ENCODE measurements around the gene SWT1.
"Not testable (repeated sequence)": the region's sequence is repeated elsewhere in the genome, so short reads cannot be mapped to it uniquely, and the experiment has no call there.

The SWT1 gene

DNA sequence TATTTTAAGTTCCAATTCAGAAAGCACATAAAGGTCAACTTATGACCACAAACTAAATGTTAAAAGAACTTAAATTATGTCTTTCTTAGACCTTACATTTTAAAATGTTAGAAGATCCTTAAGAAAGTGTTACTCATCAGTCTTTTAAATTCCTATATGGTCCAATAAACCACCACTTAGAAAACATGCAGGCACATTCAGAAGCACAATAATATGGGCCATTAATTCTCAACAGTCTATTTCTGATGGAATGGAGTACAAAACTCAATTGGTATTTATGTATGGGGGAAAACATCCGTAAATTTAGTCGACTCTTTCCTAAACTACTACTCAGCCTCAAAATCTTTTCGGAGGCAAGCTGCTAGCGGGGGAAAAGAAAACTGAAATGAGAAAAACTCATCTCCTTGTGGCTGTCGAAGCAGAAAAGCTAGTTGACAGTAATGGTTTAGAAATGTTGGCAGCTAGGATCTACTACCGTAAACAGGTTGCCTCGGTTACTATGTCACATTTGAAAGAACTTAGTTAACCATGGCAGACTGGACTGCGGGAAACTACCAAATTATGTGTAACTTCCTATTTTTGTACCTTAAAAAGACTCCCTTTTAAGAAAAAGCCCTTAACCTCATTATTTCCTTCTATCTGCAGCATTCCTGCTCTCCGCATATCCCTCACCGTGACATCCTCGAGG, 1.2 kb upstream of the SWT1 start:
- no peaks in the 10 kb centered on the region for H3K9me3 Mint-ChIP-seq (ENCODE audit: low read depth)
- H3K27me3 Mint-ChIP-seq, result no peaks in the 10 kb centered on the region
- peak overlapping the region; percentile 98 for H3K4me3 Mint-ChIP-seq
- H3K36me3 Mint-ChIP-seq, result peaks cover 3% of the 10 kb centered on the region
- peak overlapping the region; percentile 94 for H3K27ac Mint-ChIP-seq
- H3K4me1 Mint-ChIP-seq (ENCODE audit: low read depth), result peaks cover 58% of the 10 kb centered on the region

DNA sequence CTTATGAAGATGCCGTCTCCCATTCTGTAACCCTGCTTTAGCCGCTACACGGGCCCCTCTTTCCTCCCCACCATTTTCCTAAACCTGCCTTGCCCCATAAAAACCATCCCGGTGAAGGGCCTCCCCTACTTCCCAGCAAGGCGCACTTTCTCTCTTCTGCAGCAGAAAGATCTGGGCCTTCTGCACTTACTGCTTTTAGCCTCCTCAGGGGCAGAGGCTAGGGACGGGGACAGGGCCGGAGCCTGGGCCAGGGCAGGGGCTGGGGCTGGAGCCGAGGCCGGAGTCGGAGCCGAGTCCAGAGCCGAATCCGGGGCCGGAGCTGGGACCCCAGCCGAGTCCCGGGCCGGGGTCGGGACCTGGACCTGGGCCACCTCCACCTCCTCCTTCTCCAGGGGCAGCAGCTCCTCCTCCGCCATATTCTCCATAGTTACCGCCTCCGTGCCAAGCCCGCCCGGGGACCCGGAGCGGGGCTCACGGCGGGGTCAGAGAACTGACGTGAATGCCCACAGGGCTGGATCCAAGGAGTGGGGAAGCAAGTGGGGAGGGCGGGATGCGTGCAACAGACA, 596 bp upstream of the SWT1 start:
- H3K9me3 Mint-ChIP-seq (ENCODE audit: low read depth), result no peaks in the 10 kb centered on the region
- H3K4me1 Mint-ChIP-seq (ENCODE audit: low read depth), result peaks cover 55% of the 10 kb centered on the region
- H3K27me3 Mint-ChIP-seq, result no peaks in the 10 kb centered on the region
- peak overlapping the region; percentile 98 for H3K4me3 Mint-ChIP-seq
- peak overlapping the region; percentile 94 for H3K27ac Mint-ChIP-seq
- H3K36me3 Mint-ChIP-seq, result peaks cover under 1% of the 10 kb centered on the region

DNA sequence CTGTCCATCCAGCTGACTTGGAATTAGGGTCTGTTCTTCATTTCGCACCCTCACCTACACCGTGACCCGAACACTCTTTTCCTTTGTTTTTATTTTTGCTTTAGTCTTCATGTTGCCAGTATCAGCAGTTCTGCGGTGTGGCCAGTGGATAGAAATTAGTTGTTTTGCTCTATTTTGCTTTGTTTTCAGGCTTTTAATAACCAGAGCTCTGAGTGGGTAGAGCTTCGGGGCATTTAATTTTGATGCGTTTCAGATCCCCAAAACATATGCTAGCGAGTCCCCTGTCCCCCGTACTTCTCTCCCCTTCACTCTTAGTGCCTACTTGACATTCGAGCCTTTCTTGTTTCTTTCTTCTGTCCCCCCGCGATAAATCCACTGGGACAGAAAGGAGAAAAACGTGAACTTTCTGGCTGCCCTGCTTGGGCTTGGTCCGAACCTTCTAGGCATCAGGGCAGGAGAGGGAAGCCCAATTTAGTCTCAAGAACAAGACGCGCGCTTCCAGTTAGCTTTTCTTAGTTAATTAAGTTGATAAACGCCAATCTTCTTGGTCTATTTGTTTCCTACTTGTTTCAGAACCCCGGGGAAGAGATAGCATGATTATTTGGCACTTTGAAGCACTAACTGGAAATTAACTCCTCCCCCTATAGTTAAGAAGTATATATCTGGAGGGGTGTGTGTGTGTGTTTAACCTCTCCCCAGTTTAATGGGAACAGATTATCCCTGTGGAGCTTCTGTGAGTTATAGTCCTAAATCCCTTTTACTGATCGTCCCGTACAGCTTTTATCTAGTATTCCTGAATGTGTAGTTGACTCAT, 839 bp downstream of the SWT1 start:
- no peaks in the 10 kb centered on the region for H3K9me3 Mint-ChIP-seq (ENCODE audit: low read depth)
- H3K4me3 Mint-ChIP-seq, result peak overlapping the region; percentile 98
- H3K27me3 Mint-ChIP-seq, result no peaks in the 10 kb centered on the region
- peaks cover 48% of the 10 kb centered on the region for H3K4me1 Mint-ChIP-seq (ENCODE audit: low read depth)
- peak overlapping the region; percentile 86 for H3K27ac Mint-ChIP-seq
- no peaks in the 10 kb centered on the region for H3K36me3 Mint-ChIP-seq

DNA sequence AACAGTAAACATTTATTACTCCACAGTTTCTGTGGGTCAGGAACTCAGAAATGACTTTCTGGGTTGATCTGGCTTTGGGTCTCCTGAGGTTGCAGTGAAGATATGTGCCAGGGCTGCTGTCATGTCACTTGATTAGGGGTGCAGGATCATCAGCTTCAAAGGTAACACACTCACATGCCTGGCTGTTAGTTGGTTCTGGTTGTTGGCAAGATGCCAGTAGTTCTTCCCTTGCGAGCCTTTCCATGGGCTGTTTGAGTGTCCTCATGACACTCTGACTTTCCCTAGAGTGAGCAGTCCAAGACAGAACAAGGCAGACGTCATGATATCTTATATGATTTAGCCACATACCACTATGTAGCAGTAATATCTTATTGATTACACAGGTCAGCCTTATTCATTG, 1.8 kb downstream of the SWT1 start:
- H3K9me3 Mint-ChIP-seq (ENCODE audit: low read depth), result no peaks in the 10 kb centered on the region
- peaks cover 42% of the 10 kb centered on the region for H3K4me1 Mint-ChIP-seq (ENCODE audit: low read depth)
- H3K4me3 Mint-ChIP-seq, result peak overlapping the region; percentile 98
- H3K27me3 Mint-ChIP-seq, result no peaks in the 10 kb centered on the region
- H3K27ac Mint-ChIP-seq, result no peak overlapping the region
- peaks cover 1% of the 10 kb centered on the region for H3K36me3 Mint-ChIP-seq

DNA sequence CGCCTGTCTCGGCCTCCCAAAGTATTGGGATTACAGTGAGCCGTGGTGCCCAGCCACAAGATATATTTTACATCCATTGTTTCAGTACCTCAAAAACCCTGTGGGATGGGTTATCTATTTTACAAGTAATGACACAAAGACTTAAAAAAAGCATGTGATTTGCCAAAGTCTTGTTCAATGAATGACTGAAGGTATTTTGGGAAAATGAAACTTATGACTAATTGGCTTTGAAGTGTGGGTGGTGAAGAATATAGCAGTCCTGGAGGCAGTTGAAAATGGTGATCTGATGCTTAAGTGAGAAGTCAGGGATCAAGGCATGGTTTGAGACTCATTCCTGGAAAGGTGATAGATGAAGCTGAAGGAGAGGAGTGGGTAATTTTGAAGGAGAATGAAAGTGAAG, 3.0 kb downstream of the SWT1 start:
- Mint-ChIP-seq H3K27me3 (no peaks in the 10 kb centered on the region), H3K4me1 (ENCODE audit: low read depth) (peaks cover 34% of the 10 kb centered on the region), H3K36me3 (peaks cover 2% of the 10 kb centered on the region), H3K4me3 (no peak overlapping the region), H3K9me3 (ENCODE audit: low read depth) (no peaks in the 10 kb centered on the region), H3K27ac (peak overlapping the region; percentile 17)

DNA sequence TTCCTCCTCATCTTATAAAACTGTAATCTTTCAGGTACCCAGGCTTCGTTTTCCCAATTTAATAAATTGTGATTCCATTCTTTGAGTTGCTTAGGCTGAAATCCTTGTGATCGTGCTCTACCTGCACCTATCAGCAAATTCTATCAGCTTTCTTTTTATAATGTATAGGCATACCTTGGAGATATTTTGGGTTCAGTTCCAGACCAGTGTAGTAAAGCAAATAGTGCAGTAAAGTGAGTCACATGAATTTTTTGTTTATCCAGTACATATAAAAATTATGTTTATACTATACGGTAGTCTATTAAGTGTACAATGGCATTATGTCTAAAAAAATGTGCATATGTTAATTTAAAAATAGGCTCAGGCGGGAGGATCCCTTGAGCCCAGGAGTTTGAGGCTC, 5.5 kb downstream of the SWT1 start:
- no peak overlapping the region for H3K4me3 Mint-ChIP-seq
- H3K27me3 Mint-ChIP-seq, result no peaks in the 10 kb centered on the region
- H3K36me3 Mint-ChIP-seq, result peaks cover 2% of the 10 kb centered on the region
- peaks cover 21% of the 10 kb centered on the region for H3K4me1 Mint-ChIP-seq (ENCODE audit: low read depth)
- no peak overlapping the region for H3K27ac Mint-ChIP-seq
- no peaks in the 10 kb centered on the region for H3K9me3 Mint-ChIP-seq (ENCODE audit: low read depth)

DNA sequence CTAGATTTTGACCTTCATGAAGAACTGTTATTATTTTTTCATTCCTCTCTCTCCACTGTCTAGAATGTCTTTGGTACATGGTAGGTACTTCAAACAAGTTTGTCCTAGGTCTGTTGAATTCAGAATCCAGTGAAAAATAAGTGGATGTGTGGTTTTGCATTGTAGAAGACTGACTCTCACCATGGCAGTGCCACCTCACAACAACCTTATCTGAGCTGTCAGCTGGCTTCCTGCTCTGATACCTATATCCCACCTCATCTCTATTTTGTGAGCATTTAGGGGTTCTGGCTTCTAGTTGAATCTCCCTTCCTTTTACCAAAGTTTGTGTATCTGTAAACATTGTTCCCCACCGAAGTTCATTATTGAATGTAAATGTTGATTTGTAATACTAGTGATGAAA, 9.1 kb downstream of the SWT1 start:
- H3K4me1 Mint-ChIP-seq (ENCODE audit: low read depth), result peaks cover 5% of the 10 kb centered on the region

DNA sequence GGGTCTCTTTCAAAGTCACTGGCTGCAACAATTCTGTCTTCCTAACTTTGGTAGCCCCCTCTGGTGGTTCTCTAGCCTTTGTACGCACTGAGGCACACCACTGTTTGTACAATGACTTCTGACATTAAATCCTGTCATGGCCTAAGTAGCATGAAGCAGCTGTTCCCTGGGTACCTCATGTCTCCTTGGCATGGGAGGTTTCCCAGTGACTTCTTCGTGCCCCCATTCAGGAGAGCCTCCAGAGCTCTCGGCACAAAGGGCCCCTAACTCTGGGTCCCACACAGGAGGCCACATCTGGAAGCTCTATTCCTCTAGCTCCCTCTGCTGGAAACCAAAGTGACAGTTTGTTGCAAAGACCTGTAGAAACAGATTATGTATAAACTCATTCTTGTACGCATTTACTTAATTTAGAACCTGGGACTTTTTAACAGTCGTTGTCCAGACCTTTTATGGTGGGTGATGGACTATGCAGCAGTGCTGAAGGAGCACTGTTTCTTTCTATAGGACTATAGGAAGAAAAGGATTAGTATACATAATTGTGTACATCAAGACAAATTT, 13.4 kb downstream of the SWT1 start:
- Mint-ChIP-seq H3K9me3 (ENCODE audit: low read depth) (no peaks in the 10 kb centered on the region), H3K27ac (no peak overlapping the region), H3K27me3 (no peaks in the 10 kb centered on the region), H3K36me3 (peaks cover 4% of the 10 kb centered on the region), H3K4me1 (ENCODE audit: low read depth) (peaks cover 5% of the 10 kb centered on the region), H3K4me3 (no peak overlapping the region)

More for the DNA sequence above, 9.1 kb downstream of the SWT1 start:
- Mint-ChIP-seq H3K9me3 (ENCODE audit: low read depth) (no peaks in the 10 kb centered on the region), H3K36me3 (peaks cover 2% of the 10 kb centered on the region), H3K27me3 (no peaks in the 10 kb centered on the region), H3K27ac (no peak overlapping the region), H3K4me3 (no peak overlapping the region)

DNA sequence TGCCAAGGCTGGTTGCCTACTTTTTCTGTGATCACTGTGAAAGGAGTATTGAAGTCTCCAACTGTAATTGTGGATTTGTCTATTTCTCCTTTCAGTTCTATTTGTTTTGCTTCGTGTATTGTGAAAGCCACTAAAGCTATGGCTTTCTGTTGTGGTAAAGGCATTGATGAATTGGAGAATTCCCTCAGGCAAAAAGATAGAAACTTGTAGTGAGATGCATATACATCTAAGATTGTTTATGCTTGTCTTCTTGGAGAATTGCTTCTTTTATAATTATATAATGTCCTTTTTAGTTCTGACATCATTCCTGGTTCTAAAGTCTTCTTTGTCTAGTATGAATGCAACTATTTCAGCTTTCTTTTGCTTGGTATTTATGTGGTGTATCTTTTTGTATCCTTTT, 36.8 kb downstream of the SWT1 start:
- Mint-ChIP-seq H3K9me3 (ENCODE audit: low read depth) (peaks cover 5% of the 10 kb centered on the region), H3K4me1 (ENCODE audit: low read depth) (no peaks in the 10 kb centered on the region), H3K27ac (no peak overlapping the region), H3K36me3 (peaks cover 44% of the 10 kb centered on the region), H3K4me3 (no peak overlapping the region), H3K27me3 (no peaks in the 10 kb centered on the region)

DNA sequence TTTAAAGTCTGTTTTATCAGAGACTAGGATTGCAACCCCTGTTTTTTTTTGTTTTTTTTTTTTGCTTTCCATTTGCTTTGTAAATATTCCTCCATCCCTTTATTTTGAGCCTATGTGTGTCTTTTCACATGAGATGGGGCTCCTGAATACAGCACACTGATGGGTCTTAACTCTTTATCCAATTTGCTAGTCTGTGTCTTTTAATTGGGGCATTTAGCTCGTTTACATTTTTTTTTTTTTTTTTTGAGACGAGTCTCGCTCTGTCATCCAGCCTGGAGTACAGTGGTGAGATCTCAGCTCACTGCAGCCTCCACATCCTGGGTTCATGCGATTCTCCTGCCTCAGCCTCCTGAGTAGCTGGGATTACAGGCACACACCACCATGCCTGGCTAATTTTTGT, 41.7 kb downstream of the SWT1 start:
- H3K27me3 Mint-ChIP-seq; H3K27ac Mint-ChIP-seq; H3K4me3 Mint-ChIP-seq; H3K4me1 Mint-ChIP-seq (ENCODE audit: low read depth); H3K9me3 Mint-ChIP-seq (ENCODE audit: low read depth): not testable (repeated sequence)
- H3K36me3 Mint-ChIP-seq, result peaks cover 41% of the 10 kb centered on the region

DNA sequence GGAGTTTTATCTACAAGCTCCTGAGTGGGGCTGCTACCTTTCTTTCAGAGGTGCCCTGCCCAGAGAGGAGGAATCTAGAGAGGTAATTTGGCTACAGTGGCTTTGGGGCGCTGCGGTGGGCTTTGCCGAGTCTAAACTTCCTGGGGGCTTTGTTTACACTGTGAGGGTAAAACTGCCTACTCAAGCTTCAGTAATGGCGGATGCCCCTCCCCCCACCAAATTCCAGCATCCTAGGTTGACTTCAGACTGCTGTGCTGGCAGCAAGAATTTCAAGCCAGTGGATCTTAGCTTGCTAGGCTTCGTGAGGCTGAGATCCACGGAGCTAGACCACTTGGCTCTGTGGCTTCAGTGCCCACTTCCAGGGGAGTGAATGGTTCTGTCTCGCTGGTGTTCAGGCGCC, 43.9 kb downstream of the SWT1 start:
- Mint-ChIP-seq H3K36me3 (peaks cover 34% of the 10 kb centered on the region), H3K27ac (no peak overlapping the region), H3K27me3 (no peaks in the 10 kb centered on the region)

DNA sequence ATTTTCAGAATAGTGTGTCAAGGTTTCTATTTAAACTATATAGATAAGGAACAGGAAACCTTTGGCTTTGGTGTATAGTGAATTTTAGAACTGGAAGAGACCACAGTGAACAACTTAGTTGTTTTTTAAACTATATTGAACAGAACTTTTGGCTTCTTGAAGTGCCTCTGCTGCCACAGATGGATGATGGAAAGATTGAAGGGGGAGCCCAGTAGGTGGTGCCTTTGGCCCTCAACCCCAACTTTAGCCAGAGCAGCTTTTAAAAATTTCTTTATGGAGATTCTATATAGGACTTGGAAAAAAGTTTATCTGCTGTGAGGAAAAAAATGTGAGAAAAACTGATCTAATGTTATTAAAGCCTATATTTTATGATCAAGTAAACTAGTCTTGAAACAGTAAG, 50.2 kb downstream of the SWT1 start:
- Mint-ChIP-seq H3K36me3 (peaks cover 21% of the 10 kb centered on the region), H3K4me3 (no peak overlapping the region), H3K4me1 (ENCODE audit: low read depth) (no peaks in the 10 kb centered on the region), H3K9me3 (ENCODE audit: low read depth) (peaks cover 15% of the 10 kb centered on the region), H3K27me3 (no peaks in the 10 kb centered on the region), H3K27ac (no peak overlapping the region)

More for the DNA sequence above, 43.9 kb downstream of the SWT1 start:
- no peaks in the 10 kb centered on the region for H3K4me1 Mint-ChIP-seq (ENCODE audit: low read depth)
- H3K4me3 Mint-ChIP-seq, result no peak overlapping the region
- H3K9me3 Mint-ChIP-seq (ENCODE audit: low read depth), result peaks cover 5% of the 10 kb centered on the region

DNA sequence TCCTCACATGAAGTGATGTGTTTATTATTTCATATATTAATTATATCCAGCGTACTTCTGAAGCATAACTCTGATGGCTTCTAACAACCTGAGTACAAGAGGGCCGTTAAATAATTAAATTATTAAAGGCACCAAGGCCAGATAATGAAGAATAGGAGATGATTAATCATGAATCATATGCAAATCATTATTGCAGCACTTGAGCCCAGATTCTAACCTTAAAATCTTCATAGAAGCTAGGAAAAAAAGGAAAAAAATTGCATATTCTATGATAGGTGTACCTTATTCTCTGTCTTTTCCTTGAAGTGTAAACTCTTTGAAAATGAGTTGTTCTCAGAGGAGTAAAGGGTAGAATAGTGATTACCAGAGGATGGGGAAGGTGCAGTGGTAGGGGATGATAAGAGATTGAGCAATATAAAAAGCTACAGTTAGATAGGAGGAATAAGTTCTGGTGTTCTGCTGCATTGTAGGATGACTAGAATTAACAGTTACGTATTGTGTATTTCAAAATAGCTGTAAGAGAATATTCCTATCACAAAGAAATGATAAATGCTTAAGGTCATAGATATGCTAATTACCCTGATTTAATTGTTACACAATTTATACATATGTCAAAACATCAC, 51.1 kb downstream of the SWT1 start:
- peaks cover 23% of the 10 kb centered on the region for H3K36me3 Mint-ChIP-seq
- H3K4me3 Mint-ChIP-seq, result no peak overlapping the region

DNA sequence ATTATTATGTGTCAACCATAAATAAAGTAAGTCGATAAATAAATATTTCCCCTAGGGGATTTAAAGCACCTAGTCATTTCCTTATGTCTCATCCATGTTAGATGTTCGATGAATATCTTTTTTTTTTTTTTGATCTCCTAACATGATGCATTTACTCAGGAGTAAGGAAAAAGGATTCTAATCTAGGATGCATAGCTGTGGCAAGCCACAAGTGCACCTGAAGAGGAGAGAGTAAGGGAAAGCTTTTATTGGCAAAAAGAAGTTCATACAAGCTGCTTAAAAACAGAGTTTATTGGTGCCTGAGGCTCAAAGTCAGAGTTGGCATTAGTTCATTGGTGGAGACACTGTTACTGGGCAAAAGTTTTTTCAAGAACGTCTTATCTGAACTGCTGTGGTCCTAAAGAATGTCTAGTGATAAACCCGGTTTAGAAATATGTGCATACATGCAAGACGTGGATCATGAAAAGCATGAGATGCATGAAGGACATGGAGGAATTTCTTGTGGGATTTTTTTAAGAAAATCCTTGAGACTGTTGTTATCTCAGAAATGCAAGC, 51.7 kb downstream of the SWT1 start:
- no peak overlapping the region for H3K4me3 Mint-ChIP-seq
- H3K4me1 Mint-ChIP-seq (ENCODE audit: low read depth), result no peaks in the 10 kb centered on the region
- H3K27ac Mint-ChIP-seq, result no peak overlapping the region
- peaks cover 15% of the 10 kb centered on the region for H3K9me3 Mint-ChIP-seq (ENCODE audit: low read depth)
- no peaks in the 10 kb centered on the region for H3K27me3 Mint-ChIP-seq
- peaks cover 23% of the 10 kb centered on the region for H3K36me3 Mint-ChIP-seq

More for the DNA sequence above, 51.1 kb downstream of the SWT1 start:
- H3K9me3 Mint-ChIP-seq (ENCODE audit: low read depth), result peaks cover 15% of the 10 kb centered on the region
- H3K27ac Mint-ChIP-seq, result no peak overlapping the region
- H3K27me3 Mint-ChIP-seq, result no peaks in the 10 kb centered on the region
- no peaks in the 10 kb centered on the region for H3K4me1 Mint-ChIP-seq (ENCODE audit: low read depth)
